Mesothelial cell of epicardium (in vitro differentiated cells): Measurements from ENCODE around the gene BRPF3. TPM values are rescaled to one million over a fixed set of nuclear protein-coding genes. Genes with fewer than 3 reads are reported as not detected.

Experiments used
- DNase-seq, 2 experiments: peaks; one replicate each; pipeline ENCODE4 v3.0.0; 2021; ENCODE audit warnings: low spot score in 2 of 2; ENCODE audit not compliant: unreplicated experiment in 2 of 2
- H3K27ac Mint-ChIP-seq: 2 replicates; pipeline ENCODE4 v1.8.0; 2021; ENCODE audit warnings: mixed read lengths
- H3K27me3 Mint-ChIP-seq: 2 replicates; pipeline ENCODE4 v1.8.0; 2021; ENCODE audit warnings: low read depth, mixed read lengths
- H3K36me3 Mint-ChIP-seq: 2 replicates; pipeline ENCODE4 v1.8.0; 2021; ENCODE audit warnings: mixed read lengths
- H3K4me1 Mint-ChIP-seq: 2 replicates; pipeline ENCODE4 v1.8.0; 2021; ENCODE audit warnings: mixed read lengths
- H3K4me3 Mint-ChIP-seq: 2 replicates; pipeline ENCODE4 v1.8.0; 2021; ENCODE audit warnings: mild to moderate bottlenecking, moderate library complexity, mixed read lengths
- H3K9me3 Mint-ChIP-seq: 2 replicates; pipeline ENCODE4 v1.8.0; 2021; ENCODE audit warnings: mixed read lengths
- total RNA-seq: library from RNA; stranded (reverse); gene quantifications from 3 replicates; pipeline ENCODE4 v1.2.1, GENCODE V29; 2021
- TF ChIP-seq, protein P1 (sequence below): fragments of 200-600 bp; sonication (generic); IDR thresholded peaks from one replicate; pipeline ENCODE4 v1.5.0; 2021; ENCODE audit warnings: antibody characterized with exemption; ENCODE audit not compliant: unreplicated experiment

Gene BRPF3
- total RNA-seq, 1 donor from 2014 or later = 54.1 TPM

DNA sequence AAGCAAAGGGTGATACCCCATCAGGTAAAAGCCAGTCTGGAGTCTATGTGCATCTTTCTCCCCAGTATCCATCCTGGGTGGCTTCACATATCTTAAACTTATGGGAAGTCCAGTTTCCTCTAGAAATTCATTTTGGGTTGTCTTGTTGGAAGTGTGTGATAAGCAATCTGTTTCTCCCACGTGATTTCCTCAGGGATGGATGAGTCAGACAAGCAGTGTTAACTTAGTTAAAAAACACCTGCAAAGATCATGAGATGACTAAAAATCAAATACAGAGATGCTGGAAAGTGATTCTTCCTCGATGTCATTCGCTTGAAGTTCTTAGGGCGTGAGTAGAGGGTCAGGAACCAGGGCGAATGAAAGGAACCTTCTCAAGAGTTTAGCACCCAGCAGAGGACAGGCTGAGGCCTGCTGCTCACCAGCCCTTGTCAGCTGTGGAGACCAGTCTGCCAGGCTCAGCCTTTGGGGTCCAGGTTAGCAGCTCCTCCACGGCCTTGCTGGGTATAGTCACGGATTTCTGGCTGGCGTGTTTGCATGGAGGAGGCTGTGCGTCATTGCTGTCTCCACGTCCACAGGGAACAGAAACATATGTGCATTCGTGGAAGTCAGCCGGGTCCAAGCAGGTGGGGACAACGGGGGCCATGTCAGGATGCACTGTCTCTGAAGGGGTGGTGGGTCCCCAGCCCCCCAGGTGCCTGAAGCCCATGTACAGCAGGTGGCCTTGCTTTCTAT is 70.5 kb downstream of the BRPF3 start:
- TF ChIP-seq, protein P1, sequence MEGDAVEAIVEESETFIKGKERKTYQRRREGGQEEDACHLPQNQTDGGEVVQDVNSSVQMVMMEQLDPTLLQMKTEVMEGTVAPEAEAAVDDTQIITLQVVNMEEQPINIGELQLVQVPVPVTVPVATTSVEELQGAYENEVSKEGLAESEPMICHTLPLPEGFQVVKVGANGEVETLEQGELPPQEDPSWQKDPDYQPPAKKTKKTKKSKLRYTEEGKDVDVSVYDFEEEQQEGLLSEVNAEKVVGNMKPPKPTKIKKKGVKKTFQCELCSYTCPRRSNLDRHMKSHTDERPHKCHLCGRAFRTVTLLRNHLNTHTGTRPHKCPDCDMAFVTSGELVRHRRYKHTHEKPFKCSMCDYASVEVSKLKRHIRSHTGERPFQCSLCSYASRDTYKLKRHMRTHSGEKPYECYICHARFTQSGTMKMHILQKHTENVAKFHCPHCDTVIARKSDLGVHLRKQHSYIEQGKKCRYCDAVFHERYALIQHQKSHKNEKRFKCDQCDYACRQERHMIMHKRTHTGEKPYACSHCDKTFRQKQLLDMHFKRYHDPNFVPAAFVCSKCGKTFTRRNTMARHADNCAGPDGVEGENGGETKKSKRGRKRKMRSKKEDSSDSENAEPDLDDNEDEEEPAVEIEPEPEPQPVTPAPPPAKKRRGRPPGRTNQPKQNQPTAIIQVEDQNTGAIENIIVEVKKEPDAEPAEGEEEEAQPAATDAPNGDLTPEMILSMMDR = no peak
- Mint-ChIP-seq H3K9me3 (no peaks in the 10 kb centered on the region), H3K36me3 (no peaks in the 10 kb centered on the region), H3K4me3 (no peak overlapping the region), H3K4me1 (peaks cover 11% of the 10 kb centered on the region), H3K27ac (no peak overlapping the region), H3K27me3 (peaks cover 14% of the 10 kb centered on the region)
- DNase-seq = no peak

DNA sequence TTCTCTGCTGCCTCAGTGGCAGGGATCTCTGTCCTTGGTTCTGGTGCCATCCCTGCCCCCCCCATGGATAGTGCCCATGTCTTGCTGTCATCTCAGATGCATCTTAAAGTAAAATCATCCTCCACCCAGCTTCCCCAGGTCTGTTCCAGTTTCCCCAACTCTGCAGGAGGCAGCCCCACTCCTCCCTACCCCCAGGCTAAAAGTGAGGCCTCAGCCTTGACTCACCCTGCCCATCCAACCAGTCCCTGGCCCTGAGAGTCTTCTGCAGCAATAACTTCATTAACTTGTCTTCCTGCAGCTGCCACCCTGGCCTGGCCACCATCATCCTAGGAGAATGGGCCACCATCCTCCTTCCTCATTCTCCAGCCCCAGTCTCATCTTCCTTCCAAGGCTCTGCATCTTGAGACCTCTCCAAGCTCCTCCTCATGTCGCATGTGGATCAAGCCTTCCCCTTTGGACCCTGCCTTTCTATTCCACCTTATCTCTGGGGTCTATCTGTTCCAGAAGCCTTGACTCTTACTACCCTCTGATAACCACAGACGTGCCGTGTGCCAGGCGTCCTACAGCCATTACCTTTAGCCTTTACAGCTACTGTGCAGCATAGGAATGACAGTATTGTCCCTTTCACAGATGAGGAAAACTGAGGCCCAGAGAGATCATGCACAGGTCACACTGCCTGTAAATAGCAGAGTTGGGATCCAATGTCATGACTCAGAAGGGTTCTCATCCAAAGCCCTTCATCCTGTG is 71.4 kb downstream of the BRPF3 start:
- Mint-ChIP-seq H3K4me1 (peaks cover 11% of the 10 kb centered on the region), H3K27me3 (peaks cover 13% of the 10 kb centered on the region), H3K4me3 (no peak overlapping the region), H3K27ac (no peak overlapping the region), H3K36me3 (no peaks in the 10 kb centered on the region), H3K9me3 (no peaks in the 10 kb centered on the region)
- TF ChIP-seq, protein P1 = no peak
- DNase-seq = no peak

DNA sequence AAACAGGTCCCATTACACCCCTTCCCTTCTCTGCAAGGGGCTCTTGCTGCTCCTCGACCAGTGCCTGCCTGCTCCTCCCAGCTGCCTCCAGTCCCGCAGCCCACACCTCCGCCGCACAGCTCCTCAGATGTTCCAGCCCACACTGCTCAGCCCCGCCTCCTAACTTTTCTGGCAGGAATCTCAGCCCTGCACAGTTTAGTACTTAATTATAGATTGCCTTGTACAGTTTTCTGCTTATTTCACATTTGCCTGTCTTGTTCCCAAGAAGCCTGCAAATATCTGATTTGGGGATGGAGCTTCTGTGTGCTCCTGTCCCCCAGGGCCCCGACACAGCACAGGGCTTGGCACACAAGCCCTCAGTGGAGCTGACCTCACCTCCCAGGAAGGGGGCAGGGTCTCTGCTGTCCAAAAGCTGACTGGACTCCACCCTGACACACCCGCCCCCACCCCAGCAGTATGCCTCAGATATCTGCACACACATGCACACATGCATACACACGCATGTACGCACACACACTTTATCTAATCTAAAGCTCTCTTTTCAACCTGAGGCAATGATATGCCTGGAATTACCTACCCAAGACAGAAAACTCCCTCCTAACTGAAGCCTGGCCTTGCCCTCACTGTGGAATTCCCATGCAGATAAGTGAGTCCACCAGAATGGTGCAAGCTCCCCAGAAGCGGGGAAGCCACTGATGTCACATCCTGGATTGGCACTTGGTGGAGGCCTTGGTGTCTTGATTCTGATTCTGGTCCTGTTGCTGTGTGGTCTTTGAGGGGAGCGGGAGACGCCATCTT is 72.1 kb downstream of the BRPF3 start:
- Mint-ChIP-seq H3K9me3 (no peaks in the 10 kb centered on the region), H3K4me3 (no peak overlapping the region), H3K4me1 (peaks cover 11% of the 10 kb centered on the region), H3K27me3 (peaks cover 13% of the 10 kb centered on the region), H3K36me3 (no peaks in the 10 kb centered on the region), H3K27ac (no peak overlapping the region)
- DNase-seq = peak in 1 of 2 experiments; percentile 61
- TF ChIP-seq, protein P1 = no peak

DNA sequence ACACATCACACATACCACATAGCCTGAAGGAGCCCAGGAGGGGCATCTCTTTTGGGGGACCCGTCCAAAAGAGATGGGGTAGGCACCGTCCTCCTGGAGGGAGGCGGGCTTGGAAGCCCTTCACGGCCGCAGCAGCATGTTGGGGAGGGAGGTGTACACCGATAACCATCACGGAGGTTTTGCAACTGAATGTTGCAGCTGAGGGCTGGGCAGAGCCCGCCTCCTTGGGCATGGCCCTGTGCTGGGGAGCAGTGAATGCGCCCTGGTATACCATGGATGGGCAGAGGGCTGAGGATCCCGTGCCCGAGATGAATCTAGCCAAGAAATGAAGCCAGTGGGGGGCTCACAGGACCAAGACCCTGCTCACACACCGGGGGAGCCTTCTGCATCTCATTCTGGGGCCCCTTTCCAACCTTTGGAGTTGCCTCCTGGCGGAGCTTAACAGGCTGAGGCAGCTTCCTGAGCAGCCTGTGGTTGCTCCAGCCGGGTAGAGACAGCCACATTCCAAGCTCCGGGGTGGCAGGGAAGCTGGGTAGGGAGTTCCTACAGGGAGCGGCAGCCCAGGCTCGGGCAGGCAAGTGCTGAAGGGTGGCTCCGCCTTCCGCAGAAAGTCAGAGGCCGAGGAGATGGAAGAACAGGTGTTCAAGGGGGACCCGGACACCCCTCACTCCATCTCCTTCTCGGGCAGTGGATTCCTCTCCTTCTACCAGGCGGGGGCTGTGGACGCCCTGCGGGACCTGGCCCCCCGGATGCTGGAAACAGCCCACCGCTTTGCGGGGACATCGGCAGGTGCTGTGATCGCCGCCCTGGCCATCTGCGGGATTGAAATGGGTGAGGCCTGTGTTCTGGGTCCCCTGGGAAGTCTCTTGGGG is 73.5 kb downstream of the BRPF3 start, which contains the start of gene PNPLA1:
TSS of gene PNPLA1 (plus strand) at position 227 of the 872 bp plus-strand sequence. CDS start at position 627, 400 bp downstream.
- Mint-ChIP-seq H3K4me3 (no peak within 1 kb of the TSS), H3K27me3 (peaks cover 22% of the 10 kb centered on the region), H3K4me1 (peaks cover 11% of the 10 kb centered on the region), H3K36me3 (no peaks in the 10 kb centered on the region), H3K9me3 (no peaks in the 10 kb centered on the region), H3K27ac (no peak within 1 kb of the TSS)
- no peak for DNase-seq
- TF ChIP-seq, protein P1 = no peak

DNA sequence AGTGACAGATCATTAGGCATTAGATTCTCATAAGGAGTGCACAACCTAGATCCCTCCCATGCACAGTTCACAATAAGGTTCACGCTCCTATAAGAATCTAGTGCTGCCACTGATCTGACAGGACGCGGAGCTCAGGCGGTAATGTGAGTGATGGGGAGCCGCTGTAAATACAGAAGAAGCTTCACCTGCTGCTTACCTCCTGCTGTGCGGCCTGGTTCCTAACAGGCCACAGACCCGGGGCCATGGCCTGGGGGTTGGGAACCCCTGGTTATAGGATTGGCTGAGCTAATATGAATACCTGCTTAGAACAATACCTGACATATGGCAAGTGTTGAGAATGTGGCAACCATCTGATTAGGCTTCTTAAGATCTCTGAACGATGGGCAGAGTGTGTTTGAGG is 75.7 kb downstream of the BRPF3 start:
- H3K4me3 Mint-ChIP-seq = no peak overlapping the region
- DNase-seq = no peak

More for the DNA sequence above, 75.7 kb downstream of the BRPF3 start:
- peaks cover 11% of the 10 kb centered on the region for H3K4me1 Mint-ChIP-seq
- no peak overlapping the region for H3K27ac Mint-ChIP-seq
- TF ChIP-seq, protein P1 = no peak
- peaks cover 28% of the 10 kb centered on the region for H3K27me3 Mint-ChIP-seq
- no peaks in the 10 kb centered on the region for H3K9me3 Mint-ChIP-seq
- H3K36me3 Mint-ChIP-seq = no peaks in the 10 kb centered on the region
